Fibroblast of skin of back (primary cell): ENCODE measurements around the gene PXN.
"Not testable (repeated sequence)": the region's sequence is repeated elsewhere in the genome, so short reads cannot be mapped to it uniquely, and the experiment has no call there.

Experiments used
- DNase-seq: peaks from one replicate; pipeline ENCODE4 v3.0.0-alpha.2; 2013

PXN gene

DNA sequence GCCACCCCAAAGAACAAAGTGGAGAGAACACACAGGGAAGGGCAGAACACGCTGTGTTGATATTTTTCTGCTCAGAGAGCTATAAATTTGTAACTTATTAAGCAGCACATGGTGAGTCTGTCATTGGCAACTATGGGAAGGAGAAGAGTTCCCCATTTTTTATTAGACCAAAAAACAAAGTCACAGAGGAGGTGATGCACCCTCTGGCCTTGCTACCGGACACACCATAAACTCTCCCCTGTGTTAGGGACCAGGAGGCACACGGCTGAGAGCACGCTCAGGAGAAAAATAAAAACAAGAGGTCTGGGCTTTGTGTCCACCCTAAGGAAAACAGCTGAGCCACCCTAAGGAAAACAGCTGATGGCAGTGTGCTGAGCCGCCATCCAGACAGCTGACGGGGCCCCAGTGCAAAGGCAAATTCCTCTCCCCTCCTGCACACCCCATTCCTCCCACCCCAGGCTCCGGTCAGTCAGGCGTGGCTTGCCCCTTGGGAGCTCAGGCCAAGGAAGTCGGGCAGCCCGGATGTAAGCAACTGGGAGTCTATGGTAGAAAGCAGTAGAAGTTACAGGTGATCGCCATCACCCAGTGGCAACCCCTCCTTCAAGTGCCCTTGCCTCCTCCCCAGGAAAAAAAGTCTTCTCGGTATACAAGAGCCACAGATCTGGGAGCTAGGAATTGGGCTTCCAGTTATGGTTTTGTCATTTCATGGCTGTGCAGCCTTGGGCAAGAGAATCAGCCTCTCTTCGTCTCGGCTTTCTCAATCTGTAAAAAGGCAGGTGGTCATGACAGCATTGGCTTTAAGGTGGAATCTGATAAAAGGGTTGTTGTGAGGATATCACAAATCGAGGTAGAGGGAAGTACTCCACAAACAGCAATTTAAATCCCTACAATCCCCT lies 2.4 kb downstream of the PXN start:
- DNase-seq: peak; percentile 54

DNA sequence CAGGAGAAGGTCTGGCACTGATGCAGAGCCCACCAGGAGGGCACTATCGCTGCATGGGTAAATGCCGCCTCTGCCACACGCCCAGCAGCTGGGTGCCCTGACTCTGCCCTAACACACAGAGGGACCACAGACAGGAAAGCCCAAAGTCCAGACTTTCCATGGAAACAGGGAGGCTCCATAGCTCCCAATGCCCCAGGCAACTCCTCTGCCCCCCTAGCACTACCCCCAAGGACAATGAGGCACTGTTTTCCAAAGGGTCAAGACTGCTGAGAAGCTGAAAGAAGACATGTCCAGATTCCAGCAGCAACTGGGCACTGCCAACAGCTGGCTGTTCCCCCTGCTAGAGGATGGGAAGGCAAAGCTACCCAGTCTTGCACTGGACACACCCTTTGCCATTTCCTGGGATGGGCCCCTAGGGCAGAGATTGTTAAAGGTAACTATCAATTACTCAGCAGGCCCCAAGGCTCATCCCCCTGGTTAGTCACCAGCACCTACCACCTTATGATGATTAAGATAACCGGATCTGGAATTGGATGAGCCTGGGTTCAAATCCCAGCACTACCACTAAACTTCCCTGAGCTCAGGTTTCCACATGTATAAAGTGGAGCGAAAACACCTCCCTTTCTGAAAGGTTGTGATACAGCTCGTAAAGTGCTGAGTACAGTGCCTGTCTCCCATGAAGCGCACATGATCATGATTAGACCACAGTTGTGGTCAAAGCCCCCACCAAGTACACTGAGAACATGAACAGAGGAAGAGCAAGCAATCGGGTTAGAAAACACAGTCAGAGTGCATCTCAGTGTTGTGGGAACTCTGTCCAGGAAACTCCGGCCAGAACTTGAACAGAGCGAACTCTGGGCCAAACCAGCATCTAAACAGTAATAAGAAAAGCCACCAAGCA lies 3.3 kb downstream of the PXN start:
- DNase-seq: no peak

DNA sequence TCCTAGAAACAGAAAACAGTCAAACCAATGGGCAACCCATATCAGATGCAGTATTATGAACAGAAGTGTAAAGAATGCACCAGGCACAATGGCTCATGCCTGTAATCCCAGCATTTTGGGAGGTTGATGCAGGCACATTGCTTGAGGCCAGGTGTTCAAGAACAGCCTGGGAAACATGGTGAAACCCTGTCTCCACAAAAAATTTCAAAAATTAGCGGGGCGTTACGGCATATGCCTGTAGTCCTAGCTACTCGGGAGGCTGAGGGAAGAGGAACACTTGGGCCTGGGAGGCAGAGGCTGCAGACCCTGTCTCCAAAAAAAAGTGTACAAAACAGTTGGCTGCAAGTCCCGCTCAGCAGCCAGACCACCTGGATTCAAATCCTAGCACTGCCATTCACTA lies 4.9 kb downstream of the PXN start:
- no peak for DNase-seq

- DNase-seq: no peak
Observed at GRCh38 chr12:120259418-120260202, 5.9 kb downstream of the PXN start.

- no peak for DNase-seq
Observed at GRCh38 chr12:120258323-120258896, 7.1 kb downstream of the PXN start.

GRCh38 chr12:120257041-120257821 lies 8.3 kb downstream of the PXN start:
- peak; percentile 97 for DNase-seq

GRCh38 chr12:120254809-120255208 lies 10.7 kb downstream of the PXN start:
- DNase-seq: no peak

DNA sequence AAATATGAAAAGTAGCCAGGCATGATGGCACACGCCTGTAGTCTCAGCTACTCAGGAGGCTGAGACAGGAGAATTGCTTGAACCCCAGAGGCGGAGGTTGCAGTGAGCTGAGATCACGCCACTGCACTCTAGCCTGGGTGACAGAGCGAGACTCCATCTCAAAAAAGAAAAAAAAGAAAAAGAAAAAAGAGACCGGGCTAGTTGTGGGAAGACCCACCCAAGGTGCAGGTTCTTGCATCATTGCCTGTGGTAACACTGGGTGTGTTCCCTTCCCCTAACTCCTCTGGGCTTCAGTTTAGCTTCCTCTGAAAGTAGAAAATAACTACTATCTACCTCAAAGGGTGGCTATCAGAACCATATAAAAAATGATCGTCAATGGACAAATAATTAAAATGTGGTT lies 12.2 kb downstream of the PXN start:
- not testable (repeated sequence) for DNase-seq

DNA sequence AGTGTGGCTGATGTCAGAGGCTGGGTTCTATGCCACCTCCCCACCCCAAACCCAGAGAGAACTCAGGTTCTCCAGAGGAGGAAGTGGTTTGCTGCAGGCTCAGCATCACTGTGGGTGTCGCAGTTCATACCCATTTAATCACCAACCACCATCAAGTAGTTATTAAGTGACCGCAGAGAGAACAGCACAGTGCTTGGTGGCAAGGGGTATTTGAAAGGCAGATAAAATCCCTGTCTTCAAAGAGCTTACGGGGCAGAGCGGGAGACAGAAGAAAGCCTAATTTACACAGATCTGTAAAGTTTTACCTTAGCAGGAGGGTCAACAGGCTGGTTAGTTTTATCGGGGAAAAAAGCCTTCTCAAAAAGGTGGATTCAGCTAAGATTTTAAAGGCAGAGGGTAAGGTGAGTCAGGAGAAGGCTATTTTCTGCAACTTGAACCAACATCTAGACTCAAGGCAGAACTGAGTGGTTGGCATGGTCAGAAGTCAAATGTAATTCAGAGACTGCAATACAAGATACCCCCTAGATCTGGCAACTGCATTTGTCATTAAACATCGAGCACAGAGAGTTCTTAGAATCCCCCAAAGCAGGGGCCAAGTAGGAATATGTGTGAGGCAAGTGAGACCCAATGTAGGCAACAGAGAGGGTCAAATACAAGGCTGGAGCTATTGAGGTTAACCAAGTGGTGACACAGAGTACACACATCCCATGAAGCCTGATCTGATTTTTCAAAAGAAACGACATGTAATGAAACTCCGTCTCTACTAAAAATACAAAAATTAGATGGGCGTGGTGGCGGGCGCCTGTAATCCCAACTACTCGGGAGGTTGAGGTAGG lies 13.2 kb downstream of the PXN start:
- DNase-seq: no peak

DNA sequence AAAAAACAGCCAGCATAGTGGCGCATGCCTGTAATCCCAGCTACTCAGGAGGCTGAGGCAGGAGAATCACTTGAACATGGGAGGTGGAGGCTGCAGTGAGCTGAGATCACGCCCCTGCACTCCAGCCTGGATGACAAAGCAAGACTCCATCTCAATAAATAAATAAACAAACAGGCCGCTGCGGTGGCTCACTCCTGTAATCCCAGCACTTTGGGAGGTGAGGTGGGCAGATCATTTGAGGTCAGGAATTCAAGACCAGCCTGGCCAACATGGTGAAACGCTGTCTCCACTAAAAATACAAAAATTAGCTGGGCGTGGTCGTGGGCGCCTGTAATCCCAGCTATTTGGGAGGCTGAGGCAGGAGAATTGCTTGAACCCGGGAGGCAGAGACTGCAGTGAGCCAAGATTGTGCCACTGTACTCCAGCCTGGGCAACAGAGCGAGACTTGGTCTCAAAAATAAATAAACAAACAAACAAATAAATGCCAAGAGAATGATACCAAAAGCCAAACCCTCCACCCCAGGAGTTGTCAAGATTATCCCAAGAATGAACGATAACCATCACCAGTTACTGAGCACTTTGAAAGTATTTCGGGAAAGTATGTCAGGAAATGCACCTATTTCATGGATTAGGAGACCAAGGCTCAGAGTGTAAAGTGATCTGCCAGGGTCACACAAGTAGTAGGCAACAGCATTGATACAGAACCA lies 14.0 kb downstream of the PXN start:
- DNase-seq: not testable (repeated sequence)

DNA sequence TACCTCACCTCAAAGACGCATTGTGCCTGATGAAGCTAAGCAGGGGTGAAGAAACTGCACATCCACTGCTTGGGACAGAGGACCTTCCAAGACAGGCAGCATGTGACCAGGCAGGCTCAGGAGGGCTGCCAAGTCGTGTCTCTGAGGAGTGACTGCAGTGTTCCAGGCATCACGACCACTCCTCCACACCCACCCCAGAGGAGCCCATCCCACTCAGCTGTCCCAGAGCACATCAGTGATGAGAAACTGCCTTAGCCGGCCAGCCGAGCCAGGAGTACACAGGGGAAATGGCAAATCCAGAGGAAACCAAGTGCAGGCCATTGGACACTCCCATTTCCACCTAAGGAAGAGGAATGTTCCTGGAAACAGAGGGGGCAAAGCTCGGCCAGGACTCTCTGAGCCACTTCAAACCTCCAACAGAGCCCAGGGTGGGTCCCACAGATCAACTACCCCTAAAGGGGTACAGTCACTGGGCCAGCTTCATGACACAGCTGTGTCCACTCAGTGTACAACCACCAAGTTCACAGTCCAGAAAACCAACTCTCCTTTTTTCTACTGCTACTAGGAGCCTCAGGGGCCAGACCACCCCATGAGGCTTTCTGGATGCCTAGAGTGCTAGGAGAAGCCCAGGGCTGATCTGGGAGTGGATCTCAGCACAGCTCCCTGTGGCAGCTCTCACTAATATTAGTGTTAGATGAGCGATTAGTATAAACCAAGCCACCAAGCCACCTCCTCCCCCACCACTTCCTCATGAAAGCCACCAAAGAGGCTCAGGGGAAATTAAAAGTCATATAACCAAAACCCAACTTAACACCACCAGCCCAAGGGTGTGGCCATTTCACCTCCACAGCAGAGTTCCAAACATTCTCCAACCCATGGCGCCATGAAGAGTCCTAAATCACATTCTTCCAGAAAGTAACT lies 15.4 kb downstream of the PXN start:
- DNase-seq: no peak

DNA sequence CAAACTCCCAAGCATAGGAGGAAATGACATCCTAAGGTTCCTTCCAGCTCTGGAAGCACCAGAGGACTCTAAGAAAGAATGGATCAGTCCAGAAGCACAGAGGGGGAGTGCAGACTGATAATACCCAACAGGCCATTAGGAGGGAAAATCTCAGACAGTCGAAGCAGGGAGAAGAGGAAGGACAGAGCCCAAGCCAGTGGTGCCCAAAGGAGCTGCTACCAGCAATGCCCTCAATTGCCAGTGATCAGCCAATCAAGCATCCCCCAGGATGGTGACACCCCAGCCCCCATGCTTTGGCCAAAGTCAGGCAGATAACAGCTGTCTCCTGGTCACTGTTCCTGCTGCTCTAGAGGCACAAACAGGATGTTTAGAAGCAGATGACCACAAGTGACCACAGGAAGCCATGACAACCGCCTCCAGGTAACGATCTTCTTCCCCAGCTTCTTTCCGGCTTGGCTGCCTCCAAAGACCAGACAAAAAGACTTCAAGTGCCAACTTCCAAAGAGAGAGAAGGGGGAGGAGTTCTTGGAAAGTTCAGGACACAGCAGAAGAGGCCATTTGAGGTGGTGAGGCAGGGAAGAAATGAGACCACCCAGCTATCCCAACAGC lies 16.2 kb downstream of the PXN start:
- no peak for DNase-seq

GRCh38 chr12:120247621-120248030 lies 17.9 kb downstream of the PXN start:
- DNase-seq: peak; percentile 65

DNA sequence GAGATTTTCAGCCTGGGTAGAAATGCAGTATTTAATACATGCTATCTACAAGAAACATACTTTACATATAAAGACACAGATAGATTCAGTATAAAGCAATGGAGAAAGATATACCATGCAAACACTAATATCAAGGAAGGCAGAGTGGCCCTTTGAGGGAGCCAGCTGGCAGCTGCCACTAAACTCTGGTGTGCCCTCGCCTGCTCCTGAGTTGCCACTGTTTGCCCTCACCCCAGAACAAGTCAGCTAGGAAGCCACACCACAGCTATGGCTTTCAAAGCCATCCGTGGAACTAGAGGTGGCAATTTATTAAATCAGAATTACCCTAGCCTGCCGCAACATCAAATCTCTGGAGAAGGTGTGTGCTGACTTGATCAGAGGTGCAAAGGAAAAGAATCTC lies 18.3 kb downstream of the PXN start:
- no peak for DNase-seq

GRCh38 chr12:120246705-120247104 lies 18.8 kb downstream of the PXN start:
- not testable (repeated sequence) for DNase-seq

DNA sequence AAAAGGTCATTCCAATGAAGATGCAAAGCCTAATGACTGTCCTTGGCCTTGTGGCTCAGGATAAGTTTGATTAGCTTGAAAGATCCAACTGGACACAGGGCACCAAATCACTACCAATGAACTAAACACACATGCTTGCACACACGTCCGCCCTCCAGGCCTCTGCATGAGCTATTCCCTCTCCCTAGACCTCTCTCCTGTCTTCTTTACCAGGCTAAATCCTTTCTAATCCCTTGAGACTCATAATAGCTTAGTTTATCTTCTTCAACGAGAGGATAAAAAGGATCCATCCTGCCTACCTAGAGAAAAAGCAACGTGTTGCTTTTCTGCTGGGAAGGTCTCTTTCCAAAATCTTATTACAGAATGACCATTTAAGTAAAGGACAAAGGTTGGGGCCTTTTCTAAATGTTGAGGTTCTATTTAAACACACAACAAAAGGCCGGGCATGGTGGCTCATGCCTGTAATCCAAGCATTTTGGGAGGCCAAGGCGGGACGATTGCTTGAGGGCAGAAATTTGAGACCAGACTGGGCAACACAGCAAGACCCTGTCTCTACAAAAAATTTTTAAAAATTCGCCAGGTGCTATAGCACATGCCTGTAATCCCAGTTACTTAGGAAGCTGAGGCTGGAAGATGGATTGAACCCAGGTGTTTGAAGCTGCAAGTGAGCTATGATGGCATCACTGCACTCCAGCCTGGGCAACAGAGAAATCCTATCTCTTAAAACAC lies 22.4 kb downstream of the PXN start:
- DNase-seq: no peak

DNA sequence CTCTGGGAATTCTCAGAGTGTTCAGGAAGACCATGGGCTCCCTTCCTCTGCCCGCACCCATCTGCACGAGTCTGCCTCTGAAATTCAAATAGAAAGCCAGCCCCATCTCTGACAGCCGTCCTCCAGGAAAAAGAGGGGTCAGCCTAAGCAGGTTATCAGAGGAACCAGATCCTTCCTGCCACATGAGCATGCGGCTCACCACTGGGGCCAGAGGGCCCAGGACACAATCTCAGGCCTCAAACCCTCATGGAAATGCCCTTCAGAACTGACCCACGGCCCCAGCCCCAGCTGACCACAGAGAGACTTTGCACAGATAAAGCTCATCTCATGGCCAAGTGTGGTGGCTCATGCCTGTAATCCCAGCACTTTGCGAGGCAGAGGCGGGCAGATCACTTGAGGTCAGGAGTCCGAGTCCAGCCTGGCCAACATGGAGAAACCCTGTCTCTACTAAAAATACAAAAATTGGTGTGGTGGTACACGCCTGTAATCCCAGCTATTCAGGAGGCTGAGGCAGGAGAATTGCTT lies 23.2 kb downstream of the PXN start:
- DNase-seq: no peak
